MG63 (cell line): ENCODE measurements around the gene SLC22A3. TPM values are rescaled to one million over a fixed set of nuclear protein-coding genes. Genes with fewer than 3 reads are reported as not detected.
"Not testable (repeated sequence)": the region's sequence is repeated elsewhere in the genome, so short reads cannot be mapped to it uniquely, and the experiment has no call there.

Source experiments
- DNase-seq: peaks from one replicate; pipeline ENCODE4 v3.0.0-alpha.2; 2020
- H3K27me3 ChIP-seq: fragments of 250-450 bp; sonication (Bioruptor Pico); 2 replicates; pipeline ENCODE4 v1.5.1; 2020; ENCODE audit warnings: mild to moderate bottlenecking, moderate library complexity
- H3K36me3 ChIP-seq: fragments of 250-450 bp; sonication (Bioruptor Pico); 2 replicates; pipeline ENCODE4 v1.5.1; 2020; ENCODE audit warnings: mild to moderate bottlenecking, moderate library complexity
- H3K4me3 ChIP-seq: fragments of 250-450 bp; sonication (Bioruptor Pico); 2 replicates; pipeline ENCODE4 v1.5.1; 2020; ENCODE audit warnings: mild to moderate bottlenecking, moderate library complexity
- H3K9me3 ChIP-seq: fragments of 250-450 bp; sonication (Bioruptor Pico); 2 replicates; pipeline ENCODE4 v1.5.1; 2020; ENCODE audit warnings: mild to moderate bottlenecking, moderate library complexity
- total RNA-seq: library from RNA; depleted of rRNA; stranded (reverse); fragments of >200 nt; shearing (Covaris generic); gene quantifications from 2 replicates; pipeline ENCODE4 v1.2.3, GENCODE V29; 2014; ENCODE audit warnings: low replicate concordance

Gene SLC22A3
- total RNA-seq, 1 experiment from 2014 or later = not detected

GRCh38 chr6:160439751-160440150 lies 91.6 kb downstream of the SLC22A3 start:
- H3K36me3 ChIP-seq = no peaks in the 10 kb centered on the region
- no peak overlapping the region for H3K4me3 ChIP-seq
- H3K9me3 ChIP-seq = no peaks in the 10 kb centered on the region
- no peak for DNase-seq
- H3K27me3 ChIP-seq = no peaks in the 10 kb centered on the region

- Histone ChIP-seq H3K27me3 (no peaks in the 10 kb centered on the region), H3K36me3 (no peaks in the 10 kb centered on the region), H3K4me3 (no peak overlapping the region), H3K9me3 (no peaks in the 10 kb centered on the region)
- no peak for DNase-seq
Measured at GRCh38 chr6:160442151-160442550, 94.0 kb downstream of the SLC22A3 start.

GRCh38 chr6:160445130-160445529 lies 97.0 kb downstream of the SLC22A3 start:
- Histone ChIP-seq H3K27me3 (no peaks in the 10 kb centered on the region), H3K4me3 (no peak overlapping the region), H3K36me3 (no peaks in the 10 kb centered on the region), H3K9me3 (no peaks in the 10 kb centered on the region)
- DNase-seq = no peak

- no peaks in the 10 kb centered on the region for H3K27me3 ChIP-seq
- H3K36me3 ChIP-seq = no peaks in the 10 kb centered on the region
- H3K9me3 ChIP-seq = no peaks in the 10 kb centered on the region
- H3K4me3 ChIP-seq = no peak overlapping the region
- no peak for DNase-seq
Measured at GRCh38 chr6:160447350-160447749, 99.2 kb downstream of the SLC22A3 start.

GRCh38 chr6:160449787-160450186 lies 101.6 kb downstream of the SLC22A3 start:
- H3K4me3 ChIP-seq, H3K27me3 ChIP-seq, H3K9me3 ChIP-seq, H3K36me3 ChIP-seq, DNase-seq: not testable (repeated sequence)

- H3K36me3 ChIP-seq = no peaks in the 10 kb centered on the region
- no peak for DNase-seq
- H3K4me3 ChIP-seq = no peak overlapping the region
- no peaks in the 10 kb centered on the region for H3K27me3 ChIP-seq
- H3K9me3 ChIP-seq = no peaks in the 10 kb centered on the region
Measured at GRCh38 chr6:160450849-160451248, 102.7 kb downstream of the SLC22A3 start.

- Histone ChIP-seq H3K36me3 (no peaks in the 10 kb centered on the region), H3K27me3 (no peaks in the 10 kb centered on the region), H3K9me3 (no peaks in the 10 kb centered on the region), H3K4me3 (no peak overlapping the region)
- DNase-seq = no peak
Measured at GRCh38 chr6:160454303-160454702, 106.1 kb downstream of the SLC22A3 start.

GRCh38 chr6:160455081-160455480 lies 106.9 kb downstream of the SLC22A3 start:
- Histone ChIP-seq H3K36me3 (no peaks in the 10 kb centered on the region), H3K9me3 (no peaks in the 10 kb centered on the region), H3K27me3 (no peaks in the 10 kb centered on the region), H3K4me3 (no peak overlapping the region)
- DNase-seq = no peak

- Histone ChIP-seq H3K36me3 (no peaks in the 10 kb centered on the region), H3K4me3 (no peak overlapping the region), H3K9me3 (no peaks in the 10 kb centered on the region), H3K27me3 (no peaks in the 10 kb centered on the region)
- peak; percentile 28 for DNase-seq
Measured at GRCh38 chr6:160455541-160456213, 107.5 kb downstream of the SLC22A3 start.

- H3K4me3 ChIP-seq = no peak overlapping the region
- H3K9me3 ChIP-seq = no peaks in the 10 kb centered on the region
- no peaks in the 10 kb centered on the region for H3K27me3 ChIP-seq
- H3K36me3 ChIP-seq = no peaks in the 10 kb centered on the region
- no peak for DNase-seq
Measured at GRCh38 chr6:160456214-160456546, 108.0 kb downstream of the SLC22A3 start.

GRCh38 chr6:160457823-160458222 lies 109.6 kb downstream of the SLC22A3 start:
- Histone ChIP-seq H3K9me3 (no peaks in the 10 kb centered on the region), H3K27me3 (no peaks in the 10 kb centered on the region), H3K36me3 (no peaks in the 10 kb centered on the region), H3K4me3 (no peak overlapping the region)
- no peak for DNase-seq

GRCh38 chr6:160461641-160462040 lies 113.5 kb downstream of the SLC22A3 start:
- H3K9me3 ChIP-seq = no peaks in the 10 kb centered on the region
- DNase-seq = no peak
- H3K36me3 ChIP-seq = no peaks in the 10 kb centered on the region
- no peaks in the 10 kb centered on the region for H3K27me3 ChIP-seq
- no peak overlapping the region for H3K4me3 ChIP-seq

GRCh38 chr6:160462116-160462515 lies 113.9 kb downstream of the SLC22A3 start:
- DNase-seq = no peak
- Histone ChIP-seq H3K27me3 (no peaks in the 10 kb centered on the region), H3K4me3 (no peak overlapping the region), H3K9me3 (no peaks in the 10 kb centered on the region), H3K36me3 (no peaks in the 10 kb centered on the region)

- H3K9me3 ChIP-seq = no peaks in the 10 kb centered on the region
- no peaks in the 10 kb centered on the region for H3K27me3 ChIP-seq
- no peak overlapping the region for H3K4me3 ChIP-seq
- DNase-seq = no peak
- H3K36me3 ChIP-seq = no peaks in the 10 kb centered on the region
Measured at GRCh38 chr6:160462551-160463109, 114.5 kb downstream of the SLC22A3 start.

- no peaks in the 10 kb centered on the region for H3K36me3 ChIP-seq
- no peaks in the 10 kb centered on the region; the same call in 1 of the 2 replicates for H3K27me3 ChIP-seq
- H3K4me3 ChIP-seq = no peak overlapping the region
- no peak for DNase-seq
- H3K9me3 ChIP-seq = no peaks in the 10 kb centered on the region
Measured at GRCh38 chr6:160464744-160465143, 116.6 kb downstream of the SLC22A3 start.

GRCh38 chr6:160467261-160467871 lies 119.2 kb downstream of the SLC22A3 start:
- H3K36me3 ChIP-seq, H3K4me3 ChIP-seq, H3K27me3 ChIP-seq, H3K9me3 ChIP-seq, DNase-seq: not testable (repeated sequence)

GRCh38 chr6:160469153-160469552 lies 121.0 kb downstream of the SLC22A3 start:
- no peaks in the 10 kb centered on the region for H3K36me3 ChIP-seq
- DNase-seq = no peak
- H3K27me3 ChIP-seq = no peaks in the 10 kb centered on the region; the same call in none of the 2 replicates
- no peaks in the 10 kb centered on the region for H3K9me3 ChIP-seq
- no peak overlapping the region for H3K4me3 ChIP-seq

GRCh38 chr6:160476056-160476455 lies 127.9 kb downstream of the SLC22A3 start:
- not testable (repeated sequence) for H3K27me3 ChIP-seq, DNase-seq, H3K36me3 ChIP-seq, H3K4me3 ChIP-seq, H3K9me3 ChIP-seq
